Measurements from ENCODE around the gene AOPEP. TPM values are rescaled to one million over a fixed set of nuclear protein-coding genes. Genes with fewer than 3 reads are reported as not detected.

AOPEP gene
- total RNA-seq, 6 donors from 2014 or later: 55.4 to 410 (median 111) TPM

DNA sequence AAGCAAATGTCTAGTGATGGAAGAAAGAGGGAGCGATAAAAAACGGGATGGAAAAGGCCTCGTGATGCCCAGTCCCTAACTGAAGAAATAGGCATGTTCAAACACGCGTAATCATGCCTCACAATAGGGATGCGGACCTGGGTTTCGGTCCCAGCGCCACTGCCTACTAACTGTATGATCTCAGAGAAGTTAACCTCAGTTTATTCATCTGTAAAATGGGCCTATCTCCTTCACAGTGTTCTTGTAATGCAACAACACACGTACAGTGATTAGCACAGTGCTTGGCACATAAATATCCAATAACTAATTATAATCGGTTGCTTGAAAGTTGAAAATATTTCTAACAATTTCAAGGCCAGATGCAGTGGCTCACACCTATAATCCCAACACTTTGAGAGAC is 409.3 kb downstream of the AOPEP start:
- peaks cover 5 to 9% (median 7%) of the 10 kb centered on the region in 4 donors for H3K4me1 ChIP-seq
- ATAC-seq (ENCODE audit: low FRiP score in 2 of 2) (no peak), DNase-seq (no peak)
- no peak overlapping the region for H3K4me3 ChIP-seq
- no peaks in the 10 kb centered on the region for H3K9me3 ChIP-seq
- H3K36me3 ChIP-seq: peaks cover 0 to 5% (median 2%) of the 10 kb centered on the region in 4 donors
- no peaks in the 10 kb centered on the region for H3K27me3 ChIP-seq
- TF ChIP-seq, protein P1, sequence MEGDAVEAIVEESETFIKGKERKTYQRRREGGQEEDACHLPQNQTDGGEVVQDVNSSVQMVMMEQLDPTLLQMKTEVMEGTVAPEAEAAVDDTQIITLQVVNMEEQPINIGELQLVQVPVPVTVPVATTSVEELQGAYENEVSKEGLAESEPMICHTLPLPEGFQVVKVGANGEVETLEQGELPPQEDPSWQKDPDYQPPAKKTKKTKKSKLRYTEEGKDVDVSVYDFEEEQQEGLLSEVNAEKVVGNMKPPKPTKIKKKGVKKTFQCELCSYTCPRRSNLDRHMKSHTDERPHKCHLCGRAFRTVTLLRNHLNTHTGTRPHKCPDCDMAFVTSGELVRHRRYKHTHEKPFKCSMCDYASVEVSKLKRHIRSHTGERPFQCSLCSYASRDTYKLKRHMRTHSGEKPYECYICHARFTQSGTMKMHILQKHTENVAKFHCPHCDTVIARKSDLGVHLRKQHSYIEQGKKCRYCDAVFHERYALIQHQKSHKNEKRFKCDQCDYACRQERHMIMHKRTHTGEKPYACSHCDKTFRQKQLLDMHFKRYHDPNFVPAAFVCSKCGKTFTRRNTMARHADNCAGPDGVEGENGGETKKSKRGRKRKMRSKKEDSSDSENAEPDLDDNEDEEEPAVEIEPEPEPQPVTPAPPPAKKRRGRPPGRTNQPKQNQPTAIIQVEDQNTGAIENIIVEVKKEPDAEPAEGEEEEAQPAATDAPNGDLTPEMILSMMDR (IDR thresholded peaks at IDR 0.05): no peak
- TF ChIP-seq EP300 (IDR thresholded peaks at IDR 0.05) (no peak), POLR2AphosphoS5 (IDR thresholded peaks at IDR 0.05) (no peak), POLR2A (IDR thresholded peaks at IDR 0.05) (no peak)
- no peak overlapping the region for H3K27ac ChIP-seq
- 95 to 97% methylated on average over 10 of the region's 10 CpGs for WGBS, 2 donors

Small RNA genes within 50 kb of the gene (small RNA-seq; reads per million reads assigned to genes)
- 0 to 0.14 (median 0) reads per million in 4 donors for gene MIR2278
- 384 to 662 (median 521) reads per million in 4 donors for gene MIR23B
- 4,389 to 11,075 (median 6,950) reads per million in 4 donors for gene MIR27B
- gene MIR3074: 0 reads per million in 4 donors
- 0 reads per million in 4 donors for gene MIR6081

Other genes with a start within 250 kb of the AOPEP start
- gene PCAT7, start 171.6 kb upstream of the AOPEP start, total RNA-seq: under 1 TPM in 2 of 6 donors, not detected in 4; 0.10 to 0.24 TPM
- under 1 TPM in 1 of 6 donors, not detected in 5; 0.49 TPM for gene FBP2, start 132.9 kb upstream of the AOPEP start, total RNA-seq
- gene FBP1, start 87.2 kb upstream of the AOPEP start, total RNA-seq: 100 to 1,000 TPM in 5 of 6 donors, 10 to 100 TPM in 1; 67.1 to 423 (median 158) TPM

All from upper lobe of left lung (tissue), 6 donors.